Uterus (tissue), 2 donors: ENCODE measurements around the gene CRHR2.

ENCODE experiments used
- POLR2A ChIP-seq, 2 donors: fragments of 450-650 bp; IDR thresholded peaks; one replicate each; pipeline ENCODE4 v1.6.1; 2016; ENCODE audit warnings: antibody characterized with exemption in 2 of 2, mild to moderate bottlenecking in 1 of 2, moderate library complexity in 1 of 2
- TF ChIP-seq, protein P1 (sequence below), 4 experiments: fragments of 200-600 bp in 2 of 4; fragments of 450-650 bp in 2 of 4; sonication (generic) in 2 of 4; IDR thresholded peaks; one replicate each; pipeline ENCODE4 v1.5.1; 2016 to 2019; ENCODE audit warnings: antibody characterized with exemption in 4 of 4, mild to moderate bottlenecking in 2 of 4, moderate library complexity in 1 of 4

DNA sequence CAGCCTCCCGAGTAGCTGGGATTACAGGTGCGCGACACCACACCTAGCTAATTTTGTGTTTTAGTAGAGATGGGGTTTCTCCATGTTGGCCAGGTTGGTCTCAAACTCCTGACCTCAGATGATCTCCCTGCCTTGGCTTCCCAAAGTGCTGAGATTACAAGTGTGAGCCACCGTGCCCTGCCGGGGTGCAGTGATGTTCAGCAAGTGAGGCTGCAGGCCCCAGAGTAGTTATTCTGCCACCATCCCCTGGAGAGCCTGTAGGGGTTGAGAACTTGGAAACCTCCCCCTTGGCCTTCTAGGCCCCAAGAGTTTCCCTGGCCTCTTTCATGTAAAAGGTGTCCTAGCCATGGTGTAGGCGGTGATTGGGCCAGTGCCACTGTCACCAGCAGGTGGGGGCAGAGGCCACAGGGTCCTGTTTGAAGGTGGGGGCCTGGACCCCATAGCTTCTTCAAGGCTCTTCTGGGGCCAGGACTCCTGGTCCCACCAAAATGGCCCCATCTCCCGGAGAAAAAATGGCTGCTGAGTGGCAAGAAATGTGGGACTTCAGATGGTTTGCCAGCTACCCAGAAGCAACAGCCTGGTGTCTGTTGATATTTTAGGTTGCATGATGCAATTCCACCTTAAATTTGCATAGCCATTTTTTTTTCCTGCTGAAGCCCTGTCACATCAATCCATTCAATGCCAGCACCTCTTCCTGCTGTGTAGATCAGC lies 44.2 kb upstream of the CRHR2 start:
- TF ChIP-seq, protein P1, sequence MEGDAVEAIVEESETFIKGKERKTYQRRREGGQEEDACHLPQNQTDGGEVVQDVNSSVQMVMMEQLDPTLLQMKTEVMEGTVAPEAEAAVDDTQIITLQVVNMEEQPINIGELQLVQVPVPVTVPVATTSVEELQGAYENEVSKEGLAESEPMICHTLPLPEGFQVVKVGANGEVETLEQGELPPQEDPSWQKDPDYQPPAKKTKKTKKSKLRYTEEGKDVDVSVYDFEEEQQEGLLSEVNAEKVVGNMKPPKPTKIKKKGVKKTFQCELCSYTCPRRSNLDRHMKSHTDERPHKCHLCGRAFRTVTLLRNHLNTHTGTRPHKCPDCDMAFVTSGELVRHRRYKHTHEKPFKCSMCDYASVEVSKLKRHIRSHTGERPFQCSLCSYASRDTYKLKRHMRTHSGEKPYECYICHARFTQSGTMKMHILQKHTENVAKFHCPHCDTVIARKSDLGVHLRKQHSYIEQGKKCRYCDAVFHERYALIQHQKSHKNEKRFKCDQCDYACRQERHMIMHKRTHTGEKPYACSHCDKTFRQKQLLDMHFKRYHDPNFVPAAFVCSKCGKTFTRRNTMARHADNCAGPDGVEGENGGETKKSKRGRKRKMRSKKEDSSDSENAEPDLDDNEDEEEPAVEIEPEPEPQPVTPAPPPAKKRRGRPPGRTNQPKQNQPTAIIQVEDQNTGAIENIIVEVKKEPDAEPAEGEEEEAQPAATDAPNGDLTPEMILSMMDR (IDR thresholded peaks at IDR 0.05) = no peak
- TF ChIP-seq POLR2A (IDR thresholded peaks at IDR 0.05) = no peak
